ENCODE measurements around the gene ACOT11.

ACOT11 gene

GRCh38 chr1:54593571-54594160, 45.6 kb downstream of the ACOT11 start:
- DNase-seq = no peak

GRCh38 chr1:54594463-54594862, 46.4 kb downstream of the ACOT11 start:
- no peak for DNase-seq

GRCh38 chr1:54595956-54596498, 48.0 kb downstream of the ACOT11 start:
- no peak for DNase-seq

- no peak for DNase-seq
Measured at GRCh38 chr1:54596756-54597155, 48.7 kb downstream of the ACOT11 start.

- DNase-seq = no peak
Measured at GRCh38 chr1:54597455-54598030, 49.5 kb downstream of the ACOT11 start.

- DNase-seq = no peak
Measured at GRCh38 chr1:54599211-54599823, 51.3 kb downstream of the ACOT11 start.

GRCh38 chr1:54600947-54601721, 53.1 kb downstream of the ACOT11 start:
- no peak for DNase-seq

- no peak for DNase-seq
Measured at GRCh38 chr1:54601730-54602129, 53.7 kb downstream of the ACOT11 start.

- DNase-seq = no peak
Measured at GRCh38 chr1:54602554-54602953, 54.5 kb downstream of the ACOT11 start.

GRCh38 chr1:54603241-54603640, 55.2 kb downstream of the ACOT11 start:
- no peak for DNase-seq

GRCh38 chr1:54604051-54604450, 56.0 kb downstream of the ACOT11 start:
- no peak for DNase-seq

- DNase-seq = no peak
Measured at GRCh38 chr1:54604572-54605370, 56.7 kb downstream of the ACOT11 start.

GRCh38 chr1:54606096-54606989, 58.3 kb downstream of the ACOT11 start:
- no peak for DNase-seq

- DNase-seq = no peak
Measured at GRCh38 chr1:54606990-54607325, 58.9 kb downstream of the ACOT11 start.

GRCh38 chr1:54607821-54608565, 60.0 kb downstream of the ACOT11 start:
- DNase-seq = no peak

- DNase-seq = no peak
Measured at GRCh38 chr1:54608566-54609230, 60.7 kb downstream of the ACOT11 start.

- no peak for DNase-seq
Measured at GRCh38 chr1:54609301-54609921, 61.4 kb downstream of the ACOT11 start.

- DNase-seq = no peak
Measured at GRCh38 chr1:54610048-54610447, 62.0 kb downstream of the ACOT11 start.

- DNase-seq = no peak
Measured at GRCh38 chr1:54610601-54611580, 62.9 kb downstream of the ACOT11 start.
